ENCODE measurements around the gene ADCY7.

Gene ADCY7

DNA sequence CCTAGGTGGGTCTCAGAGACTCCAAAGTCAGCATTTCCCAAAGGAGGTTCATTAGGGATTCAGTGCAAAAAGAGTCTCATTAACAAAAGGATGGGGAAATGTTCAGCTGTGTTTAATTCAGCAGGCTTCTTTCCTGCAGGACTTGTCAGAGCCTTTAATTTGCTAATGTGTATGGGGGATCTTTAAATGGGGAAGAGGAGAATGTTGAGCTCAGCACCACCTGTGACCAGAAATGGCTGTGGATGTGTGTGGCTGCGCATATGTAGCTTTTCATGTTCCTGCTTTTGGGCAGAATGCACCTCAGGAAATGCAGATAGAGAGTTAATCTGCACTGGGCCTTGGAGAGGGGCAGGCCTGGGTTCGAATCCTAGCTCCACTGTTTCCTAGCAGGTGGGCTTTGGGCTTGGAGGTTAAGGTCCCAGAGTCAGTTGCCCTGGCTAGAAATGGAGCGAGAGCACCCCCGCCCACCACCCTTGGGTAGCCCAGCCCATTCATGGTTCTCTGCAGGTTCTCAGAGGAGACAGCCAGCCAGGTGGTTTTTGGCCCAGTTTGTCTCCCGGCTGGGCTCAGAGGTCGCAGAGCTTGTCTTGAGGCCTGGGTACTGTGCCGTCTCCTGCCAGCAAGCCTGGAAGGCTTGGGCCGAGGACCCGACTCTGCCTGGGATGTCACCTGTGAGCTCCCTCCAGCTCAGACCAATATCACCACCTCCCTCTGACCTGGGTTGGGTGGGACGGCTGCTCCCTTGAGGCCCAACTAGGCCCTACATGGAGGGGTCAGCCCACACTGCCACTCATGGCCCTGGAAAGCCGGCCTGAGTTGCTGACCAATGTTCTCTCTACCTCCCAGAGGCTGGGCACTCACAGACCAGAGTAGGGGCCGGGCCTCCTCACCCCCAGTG is 9.3 kb downstream of the ADCY7 start:
- TF ChIP-seq, protein P1, sequence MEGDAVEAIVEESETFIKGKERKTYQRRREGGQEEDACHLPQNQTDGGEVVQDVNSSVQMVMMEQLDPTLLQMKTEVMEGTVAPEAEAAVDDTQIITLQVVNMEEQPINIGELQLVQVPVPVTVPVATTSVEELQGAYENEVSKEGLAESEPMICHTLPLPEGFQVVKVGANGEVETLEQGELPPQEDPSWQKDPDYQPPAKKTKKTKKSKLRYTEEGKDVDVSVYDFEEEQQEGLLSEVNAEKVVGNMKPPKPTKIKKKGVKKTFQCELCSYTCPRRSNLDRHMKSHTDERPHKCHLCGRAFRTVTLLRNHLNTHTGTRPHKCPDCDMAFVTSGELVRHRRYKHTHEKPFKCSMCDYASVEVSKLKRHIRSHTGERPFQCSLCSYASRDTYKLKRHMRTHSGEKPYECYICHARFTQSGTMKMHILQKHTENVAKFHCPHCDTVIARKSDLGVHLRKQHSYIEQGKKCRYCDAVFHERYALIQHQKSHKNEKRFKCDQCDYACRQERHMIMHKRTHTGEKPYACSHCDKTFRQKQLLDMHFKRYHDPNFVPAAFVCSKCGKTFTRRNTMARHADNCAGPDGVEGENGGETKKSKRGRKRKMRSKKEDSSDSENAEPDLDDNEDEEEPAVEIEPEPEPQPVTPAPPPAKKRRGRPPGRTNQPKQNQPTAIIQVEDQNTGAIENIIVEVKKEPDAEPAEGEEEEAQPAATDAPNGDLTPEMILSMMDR (IDR thresholded peaks at IDR 0.05; ENCODE audit: insufficient read depth, low read depth, low read length, missing control alignments), result no peak
- no peak overlapping the region for H3K4me3 ChIP-seq (ENCODE audit: low read length)
- no peak for DNase-seq (ENCODE audit: low read depth)

- TF ChIP-seq, protein P1 (IDR thresholded peaks at IDR 0.05; ENCODE audit: insufficient read depth, low read depth, low read length, missing control alignments), result no peak
- H3K4me3 ChIP-seq (ENCODE audit: low read length), result no peak overlapping the region
- no peak for DNase-seq (ENCODE audit: low read depth)
Measured at GRCh38 chr16:50276326-50276640, 9.9 kb downstream of the ADCY7 start.

DNA sequence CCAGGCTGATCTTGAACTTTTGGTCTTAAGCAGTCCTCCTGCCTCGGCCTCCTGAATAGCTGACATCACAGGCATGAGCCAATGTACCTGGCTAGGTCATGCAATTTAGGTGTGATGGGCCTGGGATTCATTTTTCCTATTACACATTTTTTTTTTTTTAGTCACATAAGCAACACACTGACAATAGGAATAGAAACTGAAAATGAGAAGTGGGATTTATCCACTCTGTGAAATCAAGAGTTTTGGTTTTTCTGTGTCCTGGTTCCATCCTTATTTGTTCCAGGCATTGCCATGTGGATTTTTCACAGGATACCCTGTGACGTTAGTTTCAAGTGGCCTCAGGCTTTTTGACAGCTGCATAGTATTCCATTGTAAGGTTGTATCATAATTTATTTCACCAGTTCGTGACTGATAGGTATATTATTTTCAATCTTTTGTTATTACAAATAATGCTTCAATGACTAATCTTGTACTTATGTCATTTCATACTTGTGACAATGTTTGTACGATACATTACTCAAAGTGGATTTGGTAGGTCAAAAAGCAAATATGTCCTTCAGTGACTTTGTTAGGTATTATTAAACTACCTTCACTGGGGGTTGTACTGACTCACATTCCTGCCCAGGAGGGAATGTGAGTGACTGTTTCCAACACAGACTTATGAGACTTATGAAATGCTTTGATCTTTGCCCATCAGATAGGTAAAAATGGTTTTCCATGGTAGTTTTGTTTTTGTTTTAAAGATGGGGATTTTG is 10.6 kb downstream of the ADCY7 start:
- H3K4me3 ChIP-seq (ENCODE audit: low read length), result no peak overlapping the region
- DNase-seq (ENCODE audit: low read depth), result peak; percentile 20
- TF ChIP-seq, protein P1 (IDR thresholded peaks at IDR 0.05; ENCODE audit: insufficient read depth, low read depth, low read length, missing control alignments), result no peak

- H3K4me3 ChIP-seq (ENCODE audit: low read length), result no peak overlapping the region
- TF ChIP-seq, protein P1 (IDR thresholded peaks at IDR 0.05; ENCODE audit: insufficient read depth, low read depth, low read length, missing control alignments), result no peak
- DNase-seq (ENCODE audit: low read depth), result no peak
Measured at GRCh38 chr16:50278251-50278650, 11.9 kb downstream of the ADCY7 start.

- TF ChIP-seq, protein P1 (IDR thresholded peaks at IDR 0.05; ENCODE audit: insufficient read depth, low read depth, low read length, missing control alignments), result no peak
- no peak overlapping the region for H3K4me3 ChIP-seq (ENCODE audit: low read length)
- no peak for DNase-seq (ENCODE audit: low read depth)
Measured at GRCh38 chr16:50279504-50279865, 13.1 kb downstream of the ADCY7 start.

DNA sequence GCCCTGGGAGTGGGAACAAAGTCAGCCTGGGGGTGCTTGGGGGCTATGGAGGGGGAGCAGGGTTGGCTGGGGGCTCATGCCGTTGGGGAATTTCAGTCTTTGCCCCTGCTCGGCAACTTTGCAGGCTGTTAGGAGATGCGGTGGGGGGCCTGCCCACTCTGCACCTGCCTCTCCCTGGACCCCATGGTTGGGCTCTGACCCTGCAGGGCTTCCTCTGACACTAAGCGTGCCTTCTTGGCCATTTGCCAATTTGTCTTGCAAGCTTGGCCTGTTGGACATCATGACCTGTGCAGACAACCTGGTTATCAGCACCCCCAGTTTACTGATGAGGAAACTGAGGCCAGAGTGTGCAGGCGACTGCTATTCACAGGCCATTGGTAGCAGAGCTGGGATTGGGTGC is 14.6 kb downstream of the ADCY7 start:
- TF ChIP-seq, protein P1 (IDR thresholded peaks at IDR 0.05; ENCODE audit: insufficient read depth, low read depth, low read length, missing control alignments), result no peak
- no peak overlapping the region for H3K4me3 ChIP-seq (ENCODE audit: low read length)
- no peak for DNase-seq (ENCODE audit: low read depth)

All from epithelial cell of esophagus (primary cell).